PFSK-1 (cell line): ENCODE results near the gene PPP5C.

Experiments
- FOXP2 ChIP-seq: optimal IDR thresholded peaks from 2 replicates; pipeline ENCODE3; 2011; ENCODE audit warnings: borderline replicate concordance, control low read depth, inconsistent platforms; ENCODE audit not compliant: insufficient read depth; ENCODE audit errors: extremely low read length, extremely low read depth
- POLR2AphosphoS5 ChIP-seq: IDR thresholded peaks from 2 replicates; pipeline ENCODE4 v1.6.1; 2012; ENCODE audit warnings: low read depth, mild to moderate bottlenecking, control low read depth, low read length, moderate library complexity
- REST ChIP-seq, 2 experiments: IDR thresholded peaks; 2 replicates each; pipeline versions ENCODE4 v1.6.1 to v1.8.0; 2011 to 2012; ENCODE audit warnings: low read depth in 2 of 2, low read length in 2 of 2, control low read depth in 1 of 2, inconsistent platforms in 1 of 2, mild to moderate bottlenecking in 1 of 2, moderate library complexity in 1 of 2; ENCODE audit not compliant: insufficient read depth in 1 of 2
- SIN3A ChIP-seq: IDR thresholded peaks from 2 replicates; pipeline ENCODE4 v1.6.1; 2012; ENCODE audit warnings: mild to moderate bottlenecking, low read length, moderate library complexity, borderline replicate concordance; ENCODE audit not compliant: insufficient read depth
- TAF1 ChIP-seq: IDR thresholded peaks from 2 replicates; pipeline ENCODE4 v1.6.1; 2012; ENCODE audit warnings: low read length, control low read depth, borderline replicate concordance; ENCODE audit not compliant: insufficient read depth

Gene PPP5C

DNA sequence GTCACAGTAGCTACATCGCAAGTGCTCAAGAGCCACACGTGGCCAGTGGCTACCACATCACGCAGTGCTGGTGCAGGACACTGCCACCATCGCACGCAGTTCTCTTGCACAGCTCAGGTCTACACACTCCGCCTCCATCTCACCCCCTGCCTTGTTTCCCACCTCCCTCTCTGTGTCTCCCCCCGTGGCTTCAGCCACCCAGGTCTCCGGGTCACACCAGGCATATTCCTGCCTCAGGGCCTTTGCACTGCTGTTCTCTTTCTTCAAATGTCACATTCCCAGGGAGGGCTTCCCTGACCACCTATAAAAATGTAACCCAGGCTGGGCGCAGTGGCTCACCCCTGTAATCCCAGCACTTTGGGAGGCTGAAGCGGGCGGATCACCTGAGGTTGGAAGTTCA lies 55.8 kb downstream of the PPP5C start:
- TF ChIP-seq TAF1 (no peak), FOXP2 (no peak), REST (IDR thresholded peaks at IDR 0.05; ENCODE audit: insufficient read depth in 1 of 2, low read depth in 2 of 2, low read length in 2 of 2) (no peak), POLR2AphosphoS5 (no peak), SIN3A (no peak)

- no peak for TF ChIP-seq REST (IDR thresholded peaks at IDR 0.05; ENCODE audit: insufficient read depth in 1 of 2, low read depth in 2 of 2, low read length in 2 of 2)
- TF ChIP-seq SIN3A, result no peak
- no peak for TF ChIP-seq TAF1
- no peak for TF ChIP-seq POLR2AphosphoS5
- no peak for TF ChIP-seq FOXP2
These were observed 57.3 kb downstream of the PPP5C start for GRCh38 chr19:46404055-46404752.

GRCh38 chr19:46404753-46405468 lies 58.0 kb downstream of the PPP5C start:
- TF ChIP-seq POLR2AphosphoS5, result no peak
- TF ChIP-seq TAF1, result no peak
- TF ChIP-seq SIN3A, result no peak
- no peak for TF ChIP-seq REST (IDR thresholded peaks at IDR 0.05; ENCODE audit: insufficient read depth in 1 of 2, low read depth in 2 of 2, low read length in 2 of 2)
- no peak for TF ChIP-seq FOXP2

DNA sequence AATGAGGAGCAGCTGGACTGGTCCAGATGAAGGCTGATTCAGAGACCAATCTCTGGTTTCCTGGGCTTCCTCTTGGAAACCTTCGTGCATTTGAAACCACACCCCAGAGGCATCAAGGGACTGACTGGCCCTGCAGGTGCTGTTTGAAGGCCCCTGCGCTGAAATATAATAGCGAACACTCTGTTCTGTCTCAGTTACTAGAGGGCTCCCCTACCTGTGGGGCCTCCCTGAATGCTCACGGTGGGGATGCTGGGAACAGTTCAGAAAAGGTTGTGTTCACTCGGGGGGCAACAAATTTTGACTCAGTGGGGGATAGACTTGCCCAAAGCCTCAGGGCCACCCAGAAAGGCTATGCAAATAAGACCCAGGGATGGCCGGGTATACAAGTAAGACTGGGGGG lies 60.1 kb downstream of the PPP5C start:
- TF ChIP-seq REST (IDR thresholded peaks at IDR 0.05; ENCODE audit: insufficient read depth in 1 of 2, low read depth in 2 of 2, low read length in 2 of 2), result no peak
- TF ChIP-seq SIN3A, result no peak
- TF ChIP-seq TAF1, result no peak
- no peak for TF ChIP-seq POLR2AphosphoS5
- TF ChIP-seq FOXP2, result no peak
